Activated naive CD8-positive, alpha-beta T cell (primary cell): ENCODE data around the gene RETREG3.
"Not testable (repeated sequence)": the region's sequence is repeated elsewhere in the genome, so short reads cannot be mapped to it uniquely, and the experiment has no call there.

Experiments used
- H3K27ac Mint-ChIP-seq: one replicate; pipeline ENCODE4 v1.8.0; 2021; ENCODE audit warnings: mixed read lengths
- H3K27me3 Mint-ChIP-seq: one replicate; pipeline ENCODE4 v1.8.0; 2021; ENCODE audit warnings: mixed read lengths
- H3K36me3 Mint-ChIP-seq: one replicate; pipeline ENCODE4 v1.8.0; 2021; ENCODE audit warnings: mixed read lengths
- H3K4me1 Mint-ChIP-seq: one replicate; pipeline ENCODE4 v1.8.0; 2021; ENCODE audit warnings: low read depth, mixed read lengths
- H3K4me3 Mint-ChIP-seq: one replicate; pipeline ENCODE4 v1.8.0; 2021; ENCODE audit warnings: mild to moderate bottlenecking, mixed read lengths
- H3K9me3 Mint-ChIP-seq: one replicate; pipeline ENCODE4 v1.8.0; 2021; ENCODE audit warnings: low read depth, mixed read lengths

RETREG3 gene

DNA sequence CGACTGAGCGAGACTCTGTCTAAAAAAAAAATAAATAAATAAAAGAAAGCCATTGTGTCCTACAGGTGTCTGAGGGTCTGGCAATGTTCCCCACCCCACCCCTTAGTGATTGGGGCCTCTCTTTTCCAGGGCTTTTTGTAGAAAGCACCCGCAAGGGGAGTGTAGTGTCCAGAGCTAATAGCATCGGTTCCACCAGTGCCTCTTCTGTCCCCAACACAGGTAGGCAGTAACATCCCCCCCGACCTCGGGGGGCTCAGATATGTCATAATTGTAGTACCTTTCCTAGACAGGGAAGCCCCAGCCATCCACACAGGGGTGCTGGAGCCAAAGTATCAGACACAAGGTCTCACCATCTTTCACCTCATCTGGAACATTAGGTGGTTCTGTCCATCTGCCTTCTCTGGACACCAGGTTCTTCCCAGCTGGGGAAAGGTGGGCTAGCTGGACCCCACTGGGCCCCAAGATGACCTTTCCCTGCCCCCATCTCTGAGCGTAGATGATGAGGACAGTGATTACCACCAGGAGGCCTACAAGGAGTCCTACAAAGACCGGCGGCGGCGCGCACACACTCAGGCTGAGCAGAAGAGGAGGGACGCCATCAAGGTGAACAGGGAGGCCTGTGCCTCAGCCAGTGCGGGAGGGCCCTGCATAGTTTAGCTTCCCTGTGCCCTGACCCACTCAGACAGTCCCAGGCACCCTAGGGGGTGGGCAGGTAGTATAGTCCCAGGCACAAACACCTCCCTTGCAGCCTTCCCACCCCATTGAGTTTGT lies 40.6 kb downstream of the RETREG3 start:
- peaks cover 11% of the 10 kb centered on the region for H3K36me3 Mint-ChIP-seq
- no peaks in the 10 kb centered on the region for H3K9me3 Mint-ChIP-seq
- peak overlapping the region; percentile 95 for H3K27ac Mint-ChIP-seq
- no peaks in the 10 kb centered on the region for H3K27me3 Mint-ChIP-seq
- H3K4me1 Mint-ChIP-seq: peaks cover 32% of the 10 kb centered on the region
- H3K4me3 Mint-ChIP-seq: peak overlapping the region; percentile 97

DNA sequence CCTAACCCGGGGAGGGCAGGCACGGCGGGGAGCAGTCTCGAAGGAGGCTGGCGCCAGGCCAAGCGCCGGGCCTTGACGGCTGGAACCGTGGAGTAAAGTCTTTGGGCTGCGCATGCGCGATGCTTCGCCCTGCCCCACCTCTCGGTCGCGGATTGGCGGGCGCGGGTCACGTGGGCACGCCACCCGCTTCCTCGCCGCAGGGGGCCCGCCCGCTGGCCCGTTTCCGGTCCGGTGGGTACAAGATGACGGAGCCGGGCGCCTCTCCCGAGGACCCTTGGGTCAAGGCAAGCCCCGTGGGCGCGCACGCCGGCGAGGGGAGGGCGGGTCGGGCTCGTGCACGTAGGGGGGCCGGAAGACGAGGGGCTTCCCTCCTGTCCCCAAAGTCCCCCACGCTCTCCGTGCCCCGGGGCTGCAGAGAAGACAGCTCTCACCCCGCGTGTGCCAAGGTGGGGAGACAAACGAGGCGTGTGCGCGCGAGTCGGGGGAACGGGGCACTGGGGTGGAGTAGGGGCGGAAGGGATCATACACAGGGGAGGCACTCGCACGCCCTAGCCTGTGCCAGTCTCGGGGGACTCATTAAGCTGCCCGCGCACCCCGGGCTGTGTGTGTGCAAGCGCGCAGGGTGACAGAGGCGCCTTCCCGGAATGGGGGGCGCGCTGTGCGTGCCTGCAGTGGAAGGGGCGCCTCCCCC lies 42.1 kb downstream of the RETREG3 start, which contains the start of gene MLX:
TSS of gene MLX (plus strand) at position 218 of the 691 bp plus-strand sequence. CDS start at position 243, 25 bp downstream.
- no peaks in the 10 kb centered on the region for H3K27me3 Mint-ChIP-seq
- H3K36me3 Mint-ChIP-seq: peaks cover 7% of the 10 kb centered on the region
- H3K27ac Mint-ChIP-seq: peak within 1 kb of the TSS; percentile 95
- no peaks in the 10 kb centered on the region for H3K9me3 Mint-ChIP-seq
- H3K4me3 Mint-ChIP-seq: peak within 1 kb of the TSS; percentile 97
- peaks cover 38% of the 10 kb centered on the region for H3K4me1 Mint-ChIP-seq

DNA sequence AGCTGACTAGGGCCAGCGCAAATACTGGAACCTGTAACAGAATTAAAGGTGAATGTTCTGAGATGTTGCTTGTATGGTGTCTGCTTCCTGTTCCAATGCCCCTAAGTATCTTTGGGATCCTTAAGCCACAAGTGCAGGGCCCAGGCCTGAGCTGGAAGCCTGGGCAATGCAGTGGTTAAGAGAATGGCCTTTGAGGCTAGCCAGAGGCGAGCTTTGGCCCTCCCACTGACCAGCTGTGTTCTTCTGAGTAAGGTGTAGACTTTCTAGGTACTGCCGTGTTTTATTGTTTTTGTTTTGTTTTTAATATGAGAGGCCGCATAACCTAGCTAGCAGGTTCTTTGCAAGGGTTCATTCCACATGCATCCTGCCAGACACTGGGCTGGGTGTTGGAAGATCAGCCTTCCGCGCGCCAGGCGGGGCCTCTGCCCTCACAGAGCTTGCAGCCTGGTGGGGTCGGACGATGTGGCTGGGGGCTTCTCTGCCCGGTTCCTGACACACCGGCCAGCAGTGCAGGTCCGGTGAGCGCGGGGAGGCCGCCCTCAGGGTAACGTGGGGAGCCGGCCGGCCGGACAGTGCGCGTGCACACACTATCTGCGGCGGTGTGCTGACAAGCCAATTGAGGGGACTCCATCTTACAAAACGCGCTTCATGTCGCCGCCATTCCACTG lies 42.8 kb downstream of the RETREG3 start:
- peaks cover 7% of the 10 kb centered on the region for H3K36me3 Mint-ChIP-seq
- H3K4me3 Mint-ChIP-seq: peak overlapping the region; percentile 97
- H3K27ac Mint-ChIP-seq: peak overlapping the region; percentile 94
- H3K27me3 Mint-ChIP-seq: no peaks in the 10 kb centered on the region
- no peaks in the 10 kb centered on the region for H3K9me3 Mint-ChIP-seq
- peaks cover 44% of the 10 kb centered on the region for H3K4me1 Mint-ChIP-seq

DNA sequence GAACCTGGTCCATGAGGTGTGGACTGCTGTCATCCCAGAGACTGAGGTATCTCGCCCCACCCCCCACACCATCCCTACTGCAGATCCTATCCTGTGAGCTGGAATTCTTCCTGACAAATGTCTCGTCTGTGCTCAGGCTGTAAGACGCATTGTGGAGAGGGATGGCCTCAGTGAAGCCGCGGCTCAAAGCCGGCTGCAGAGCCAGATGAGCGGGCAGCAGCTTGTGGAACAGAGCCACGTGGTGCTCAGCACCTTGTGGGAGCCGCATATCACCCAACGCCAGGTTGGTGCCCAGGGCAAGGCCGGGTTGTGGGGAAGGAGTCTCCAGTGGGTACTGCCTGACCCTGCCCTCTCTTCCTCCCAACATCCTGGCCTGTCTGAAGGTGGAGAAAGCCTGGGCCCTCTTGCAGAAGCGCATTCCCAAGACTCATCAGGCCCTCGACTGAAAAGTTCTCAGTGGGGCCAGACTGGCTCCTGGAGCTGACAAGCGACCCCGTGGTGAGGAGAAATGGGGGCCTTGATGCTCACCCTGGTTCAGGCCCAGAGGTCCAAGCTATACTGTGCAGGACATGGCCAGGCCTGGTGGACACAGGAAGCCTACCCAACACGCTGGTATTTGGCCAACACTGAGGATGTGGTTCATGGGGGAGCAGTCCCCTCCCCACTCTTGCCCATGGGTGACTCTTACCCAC lies 43.5 kb downstream of the RETREG3 start:
- Mint-ChIP-seq H3K27me3 (no peaks in the 10 kb centered on the region), H3K27ac (peak overlapping the region; percentile 94), H3K9me3 (no peaks in the 10 kb centered on the region), H3K4me1 (peaks cover 46% of the 10 kb centered on the region), H3K4me3 (peak overlapping the region; percentile 97), H3K36me3 (peaks cover 7% of the 10 kb centered on the region)

DNA sequence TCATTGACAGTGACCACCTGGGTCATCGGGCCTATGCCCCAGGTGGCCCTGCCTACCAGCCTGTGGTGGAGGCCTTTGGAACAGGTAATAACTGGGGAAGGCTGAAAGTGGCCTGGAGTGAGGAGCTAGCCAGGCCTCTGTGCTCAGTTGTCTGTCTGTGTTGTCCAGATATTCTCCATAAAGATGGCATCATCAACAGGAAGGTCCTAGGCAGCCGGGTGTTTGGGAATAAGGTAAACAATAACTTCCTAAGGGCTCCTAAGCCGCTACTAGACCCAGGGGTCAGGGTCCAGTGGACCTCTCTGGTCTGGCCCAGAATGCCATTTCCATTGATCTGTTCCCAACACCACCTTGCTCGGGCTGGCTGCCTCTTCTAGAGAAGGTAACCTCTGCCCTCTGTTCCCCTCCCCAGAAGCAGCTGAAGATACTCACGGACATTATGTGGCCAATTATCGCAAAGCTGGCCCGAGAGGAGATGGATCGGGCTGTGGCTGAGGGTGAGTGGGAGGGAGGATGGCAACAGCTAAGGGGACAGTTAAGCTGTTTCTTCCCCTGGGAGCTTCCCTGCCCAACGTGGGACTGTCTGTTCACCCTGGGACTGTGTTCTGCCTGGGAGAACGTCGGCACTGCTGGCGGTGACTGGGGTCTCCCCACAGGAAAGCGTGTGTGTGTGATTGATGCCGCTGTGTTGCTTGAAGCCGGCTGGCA lies 44.2 kb downstream of the RETREG3 start:
- no peaks in the 10 kb centered on the region for H3K27me3 Mint-ChIP-seq
- H3K27ac Mint-ChIP-seq: peak overlapping the region; percentile 41
- peaks cover 44% of the 10 kb centered on the region for H3K4me1 Mint-ChIP-seq
- peaks cover 7% of the 10 kb centered on the region for H3K36me3 Mint-ChIP-seq
- H3K9me3 Mint-ChIP-seq: no peaks in the 10 kb centered on the region
- H3K4me3 Mint-ChIP-seq: peak overlapping the region; percentile 59

DNA sequence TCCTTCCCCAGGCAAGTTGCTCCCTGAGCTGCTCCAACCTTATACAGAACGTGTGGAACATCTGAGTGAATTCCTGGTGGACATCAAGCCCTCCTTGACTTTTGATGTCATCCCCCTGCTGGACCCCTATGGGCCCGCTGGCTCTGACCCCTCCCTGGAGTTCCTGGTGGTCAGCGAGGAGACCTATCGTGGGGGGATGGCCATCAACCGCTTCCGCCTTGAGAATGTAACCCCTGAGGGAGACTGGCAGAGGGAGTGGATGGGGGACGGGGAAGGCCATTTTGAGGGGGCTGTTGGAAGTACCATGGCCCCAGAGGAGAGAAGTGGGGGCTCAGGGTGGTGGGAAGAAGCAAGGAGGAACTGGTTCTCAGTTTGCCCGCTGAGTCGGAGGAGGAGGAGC lies 45.2 kb downstream of the RETREG3 start:
- Mint-ChIP-seq H3K27ac (peak overlapping the region; percentile 81), H3K36me3 (peaks cover 7% of the 10 kb centered on the region), H3K27me3 (no peaks in the 10 kb centered on the region), H3K4me3 (peak overlapping the region; percentile 93), H3K4me1 (peaks cover 38% of the 10 kb centered on the region), H3K9me3 (no peaks in the 10 kb centered on the region)

DNA sequence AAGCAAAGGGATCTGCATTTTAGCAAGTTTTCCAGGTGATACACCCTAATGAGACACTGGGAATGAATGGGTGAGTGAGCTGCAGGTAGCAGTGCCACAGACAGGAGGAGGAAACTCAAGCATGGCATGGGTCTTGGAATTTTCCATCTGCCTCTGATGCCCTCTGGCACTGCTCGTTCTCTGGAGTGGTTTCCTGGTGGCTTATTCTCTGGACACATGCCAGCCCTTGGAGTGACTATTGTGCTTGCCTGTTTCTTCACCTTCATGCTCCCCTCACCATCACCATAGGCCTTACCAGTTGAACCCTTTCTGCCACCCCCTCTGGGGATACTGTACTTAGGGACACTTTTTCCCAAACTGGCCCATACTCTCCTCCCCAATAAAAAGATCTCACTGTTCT lies 45.6 kb downstream of the RETREG3 start:
- Mint-ChIP-seq H3K27me3 (no peaks in the 10 kb centered on the region), H3K9me3 (no peaks in the 10 kb centered on the region), H3K27ac (peak overlapping the region; percentile 81), H3K4me3 (peak overlapping the region; percentile 93), H3K36me3 (peaks cover 7% of the 10 kb centered on the region), H3K4me1 (peaks cover 35% of the 10 kb centered on the region)

DNA sequence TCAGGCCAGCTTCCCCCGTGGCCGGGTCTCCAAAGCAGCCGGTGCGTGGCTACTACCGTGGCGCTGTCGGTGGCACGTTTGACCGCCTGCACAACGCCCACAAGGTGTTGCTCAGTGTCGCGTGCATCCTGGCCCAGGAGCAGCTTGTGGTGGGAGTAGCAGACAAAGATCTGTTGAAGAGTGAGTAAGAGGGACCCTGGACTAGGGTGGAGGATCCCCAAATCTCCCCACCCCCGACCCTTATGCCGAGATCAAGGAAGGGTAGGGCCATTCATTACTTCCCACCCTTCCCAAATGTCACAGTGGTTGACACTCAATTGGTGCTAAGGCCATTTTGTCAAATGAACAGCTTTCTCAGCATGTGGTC lies 46.0 kb downstream of the RETREG3 start:
- peaks cover 32% of the 10 kb centered on the region for H3K4me1 Mint-ChIP-seq

DNA sequence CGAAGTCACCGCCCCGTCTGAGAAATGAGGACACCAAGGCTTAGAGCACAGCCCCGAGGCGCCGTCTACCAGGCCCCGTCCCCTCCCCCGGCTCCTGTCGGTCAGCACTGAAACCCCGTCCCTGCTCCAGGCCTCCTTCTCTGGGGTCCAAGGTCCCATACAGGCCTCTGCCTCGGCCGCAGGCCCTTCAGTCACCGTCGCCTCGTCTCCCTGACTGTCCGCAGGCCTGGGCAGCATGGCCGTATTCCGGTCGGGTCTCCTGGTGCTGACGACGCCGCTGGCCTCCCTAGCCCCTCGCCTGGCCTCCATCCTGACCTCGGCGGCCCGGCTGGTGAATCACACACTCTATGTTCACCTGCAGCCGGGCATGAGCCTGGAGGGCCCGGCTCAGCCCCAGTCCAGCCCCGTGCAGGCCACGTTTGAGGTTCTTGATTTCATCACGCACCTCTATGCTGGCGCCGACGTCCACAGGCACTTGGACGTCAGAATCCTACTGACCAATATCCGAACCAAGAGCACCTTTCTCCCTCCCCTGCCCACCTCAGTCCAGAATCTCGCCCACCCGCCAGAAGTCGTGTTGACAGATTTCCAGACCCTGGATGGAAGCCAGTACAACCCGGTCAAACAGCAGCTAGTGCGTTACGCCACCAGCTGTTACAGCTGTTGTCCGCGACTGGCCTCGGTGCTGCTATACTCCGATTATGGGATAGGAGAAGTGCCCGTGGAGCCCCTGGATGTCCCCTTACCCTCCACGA lies 46.6 kb downstream of the RETREG3 start:
- H3K4me1 Mint-ChIP-seq: peaks cover 28% of the 10 kb centered on the region
- H3K27ac Mint-ChIP-seq: peak overlapping the region; percentile 95
- H3K36me3 Mint-ChIP-seq: peaks cover 5% of the 10 kb centered on the region
- H3K4me3 Mint-ChIP-seq: peak overlapping the region; percentile 93
- H3K27me3 Mint-ChIP-seq: no peaks in the 10 kb centered on the region
- H3K9me3 Mint-ChIP-seq: no peaks in the 10 kb centered on the region

More for the DNA sequence above, 46.0 kb downstream of the RETREG3 start:
- Mint-ChIP-seq H3K27me3 (no peaks in the 10 kb centered on the region), H3K27ac (peak overlapping the region; percentile 50), H3K36me3 (peaks cover 7% of the 10 kb centered on the region), H3K4me3 (peak overlapping the region; percentile 93), H3K9me3 (no peaks in the 10 kb centered on the region)

DNA sequence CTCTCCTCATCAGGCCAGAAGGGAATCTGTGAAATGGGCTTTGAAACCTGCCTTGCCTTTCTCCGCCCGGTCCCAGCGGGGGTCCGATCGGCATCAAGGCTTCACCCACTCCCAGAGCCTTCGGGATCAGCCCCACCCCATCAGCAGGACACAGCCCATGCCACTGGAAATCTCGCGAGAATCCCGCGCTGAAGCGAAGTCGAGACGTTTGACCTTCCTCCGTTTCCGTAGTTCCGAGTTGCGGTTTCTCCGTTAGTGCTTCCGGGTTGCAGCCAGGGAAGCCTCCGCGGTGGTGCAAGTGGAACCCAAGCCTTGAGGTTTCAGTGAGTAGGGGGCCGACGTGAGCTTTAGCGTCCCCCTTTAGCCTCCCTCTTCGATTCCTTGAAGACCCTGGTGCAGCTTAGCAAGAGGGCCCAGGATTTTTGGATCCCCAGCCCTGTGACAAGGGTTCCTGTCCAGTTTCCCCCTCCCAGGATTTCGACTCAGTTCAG lies 47.2 kb downstream of the RETREG3 start, which contains the start of gene COASY:
TSS of gene COASY (plus strand) at position 252 of the 491 bp plus-strand sequence. CDS start 475 bp downstream, outside the sequence.
- Mint-ChIP-seq H3K9me3 (no peaks in the 10 kb centered on the region), H3K27me3 (no peaks in the 10 kb centered on the region), H3K4me3 (peak within 1 kb of the TSS; percentile 93), H3K4me1 (peaks cover 27% of the 10 kb centered on the region), H3K36me3 (peaks cover 4% of the 10 kb centered on the region), H3K27ac (peak within 1 kb of the TSS; percentile 95)

DNA sequence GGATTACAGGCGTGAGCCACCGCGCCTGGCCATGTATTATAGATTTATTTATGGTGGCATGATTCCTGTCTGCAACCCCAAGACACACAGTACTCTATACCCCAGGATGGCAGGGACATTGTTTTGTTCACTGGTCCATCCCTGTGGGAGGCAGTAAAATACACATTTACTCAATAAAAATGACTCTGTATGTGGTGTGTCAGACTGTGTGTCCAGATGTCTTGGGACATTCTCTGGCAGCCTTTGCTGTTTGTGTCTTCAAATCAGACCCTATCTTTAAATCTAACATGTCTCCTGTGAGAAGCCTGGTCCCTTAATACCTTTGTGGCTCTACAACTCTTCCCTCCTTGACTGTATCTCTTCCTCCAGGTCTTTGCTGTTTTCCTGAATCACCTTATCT lies 48.9 kb downstream of the RETREG3 start:
- H3K27me3 Mint-ChIP-seq: no peaks in the 10 kb centered on the region

DNA sequence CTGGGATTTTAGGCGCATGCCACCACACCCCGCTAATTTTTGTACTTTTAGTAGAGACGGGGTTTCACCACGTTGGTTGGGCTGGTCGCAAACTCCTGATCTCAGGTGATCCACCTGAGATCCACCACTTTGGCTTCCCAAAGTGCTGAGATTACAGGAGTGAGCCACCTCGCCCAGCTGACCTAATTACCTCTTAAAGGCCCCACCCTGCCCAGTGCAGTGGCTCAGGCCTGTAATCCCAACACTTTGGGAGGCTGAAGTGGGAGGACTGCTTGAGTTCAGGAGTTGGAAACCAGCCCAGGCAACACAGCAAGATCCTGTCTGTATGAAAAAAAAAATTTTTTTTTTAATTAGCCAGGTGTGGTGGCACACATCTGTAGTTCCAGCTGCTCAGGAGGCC lies 50.1 kb downstream of the RETREG3 start:
- H3K9me3 Mint-ChIP-seq: no peaks in the 10 kb centered on the region
- H3K4me1 Mint-ChIP-seq: peaks cover 30% of the 10 kb centered on the region
- H3K4me3 Mint-ChIP-seq: no peak overlapping the region
- H3K36me3 Mint-ChIP-seq: peaks cover 2% of the 10 kb centered on the region
- H3K27me3 Mint-ChIP-seq: no peaks in the 10 kb centered on the region
- no peak overlapping the region for H3K27ac Mint-ChIP-seq

More for the DNA sequence above, 48.9 kb downstream of the RETREG3 start:
- peaks cover 2% of the 10 kb centered on the region for H3K36me3 Mint-ChIP-seq
- peaks cover 28% of the 10 kb centered on the region for H3K4me1 Mint-ChIP-seq
- no peaks in the 10 kb centered on the region for H3K9me3 Mint-ChIP-seq
- H3K4me3 Mint-ChIP-seq: peak overlapping the region; percentile 2
- no peak overlapping the region for H3K27ac Mint-ChIP-seq

DNA sequence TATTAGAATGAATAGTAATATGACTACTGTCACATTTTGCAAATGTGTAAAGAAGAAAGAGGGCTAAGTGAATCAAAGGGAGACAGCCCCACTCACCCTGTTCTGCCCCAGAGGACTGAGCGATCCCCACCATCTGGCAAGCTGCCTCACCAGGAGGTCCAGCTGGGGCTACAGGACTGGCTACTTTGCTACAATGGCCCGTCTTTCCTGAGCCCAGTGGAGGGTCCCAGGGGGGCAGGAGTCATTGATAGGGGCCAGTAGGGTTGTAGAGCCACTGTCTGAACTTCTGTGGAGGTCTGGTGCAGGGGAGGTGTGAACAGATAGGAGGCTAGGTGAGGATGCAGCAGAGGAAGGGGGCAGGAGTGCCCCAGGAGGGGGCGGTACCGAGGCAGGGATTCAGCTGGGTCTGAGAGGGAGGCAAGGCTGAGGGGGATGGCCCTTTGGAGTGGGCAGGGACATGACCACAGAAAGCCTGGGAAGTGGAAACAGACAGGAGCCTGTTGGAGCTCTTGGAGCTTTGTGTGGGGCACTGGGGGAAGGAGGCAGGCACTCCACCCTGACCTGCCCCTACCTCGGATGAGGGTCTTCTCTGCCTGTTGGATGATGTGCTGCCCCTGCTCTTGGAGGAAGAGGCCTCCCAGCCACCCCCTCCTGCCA lies 53.1 kb downstream of the RETREG3 start:
- not testable (repeated sequence) for H3K27ac Mint-ChIP-seq, H3K36me3 Mint-ChIP-seq, H3K27me3 Mint-ChIP-seq, H3K9me3 Mint-ChIP-seq
- H3K4me1 Mint-ChIP-seq: peaks cover 16% of the 10 kb centered on the region
- H3K4me3 Mint-ChIP-seq: peak overlapping the region; percentile 89
